GM12801 (cell line): ENCODE results near the gene ZFP37.

ENCODE experiments used
- TF ChIP-seq, protein P1 (sequence below): IDR thresholded peaks from one replicate; pipeline ENCODE4 v1.5.1; 2011; ENCODE audit warnings: control low read depth; ENCODE audit not compliant: insufficient read length; ENCODE audit errors: extremely low read depth

ZFP37 gene

DNA sequence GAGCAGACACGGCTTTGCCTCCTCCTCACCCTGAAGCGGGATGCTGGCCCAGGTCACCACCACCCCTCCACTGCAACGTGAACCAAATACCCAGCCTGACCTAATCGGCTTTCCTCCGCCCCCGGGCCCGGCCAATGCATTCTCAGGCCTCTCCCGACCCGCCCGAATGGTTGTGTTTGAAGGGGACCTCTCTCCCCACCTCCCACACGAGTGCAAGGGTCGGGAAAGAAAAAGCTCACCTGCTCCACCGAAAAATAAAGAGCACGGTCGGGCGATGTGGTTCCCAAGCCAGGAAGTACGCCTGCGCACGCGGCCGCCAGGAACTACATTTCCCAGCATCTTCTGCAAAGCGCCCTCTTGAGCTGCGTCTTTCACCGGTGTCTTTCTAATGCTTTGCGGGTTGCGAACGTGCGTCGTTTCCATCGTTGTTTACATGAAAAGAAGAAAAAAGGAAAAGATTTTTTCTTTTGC, 44.6 kb downstream of the ZFP37 start, which contains the start of gene ZNF883:
Gene ZNF883, minus strand, starts transcription at position 282 of the 471 bp plus-strand sequence.
- TF ChIP-seq, protein P1, sequence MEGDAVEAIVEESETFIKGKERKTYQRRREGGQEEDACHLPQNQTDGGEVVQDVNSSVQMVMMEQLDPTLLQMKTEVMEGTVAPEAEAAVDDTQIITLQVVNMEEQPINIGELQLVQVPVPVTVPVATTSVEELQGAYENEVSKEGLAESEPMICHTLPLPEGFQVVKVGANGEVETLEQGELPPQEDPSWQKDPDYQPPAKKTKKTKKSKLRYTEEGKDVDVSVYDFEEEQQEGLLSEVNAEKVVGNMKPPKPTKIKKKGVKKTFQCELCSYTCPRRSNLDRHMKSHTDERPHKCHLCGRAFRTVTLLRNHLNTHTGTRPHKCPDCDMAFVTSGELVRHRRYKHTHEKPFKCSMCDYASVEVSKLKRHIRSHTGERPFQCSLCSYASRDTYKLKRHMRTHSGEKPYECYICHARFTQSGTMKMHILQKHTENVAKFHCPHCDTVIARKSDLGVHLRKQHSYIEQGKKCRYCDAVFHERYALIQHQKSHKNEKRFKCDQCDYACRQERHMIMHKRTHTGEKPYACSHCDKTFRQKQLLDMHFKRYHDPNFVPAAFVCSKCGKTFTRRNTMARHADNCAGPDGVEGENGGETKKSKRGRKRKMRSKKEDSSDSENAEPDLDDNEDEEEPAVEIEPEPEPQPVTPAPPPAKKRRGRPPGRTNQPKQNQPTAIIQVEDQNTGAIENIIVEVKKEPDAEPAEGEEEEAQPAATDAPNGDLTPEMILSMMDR = no peak

DNA sequence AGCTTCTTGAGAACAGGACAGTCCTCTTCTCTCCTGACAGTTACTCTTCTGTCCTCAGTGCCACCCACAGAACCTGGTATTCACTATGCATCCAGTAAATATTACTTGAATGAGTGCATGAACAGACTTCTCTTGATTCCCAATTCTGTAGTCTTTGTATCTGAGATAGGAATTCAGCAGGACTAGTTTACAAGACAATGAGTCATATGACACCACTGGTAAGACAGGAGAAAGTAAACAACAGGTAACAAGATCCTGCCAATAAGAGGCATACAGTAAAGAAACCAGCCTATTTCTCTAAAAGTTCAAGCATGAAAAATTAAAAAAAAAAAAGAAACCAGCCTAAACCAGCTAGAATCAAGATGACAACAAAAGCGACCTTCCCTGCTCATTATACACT, 50.7 kb downstream of the ZFP37 start:
- TF ChIP-seq, protein P1 = no peak

DNA sequence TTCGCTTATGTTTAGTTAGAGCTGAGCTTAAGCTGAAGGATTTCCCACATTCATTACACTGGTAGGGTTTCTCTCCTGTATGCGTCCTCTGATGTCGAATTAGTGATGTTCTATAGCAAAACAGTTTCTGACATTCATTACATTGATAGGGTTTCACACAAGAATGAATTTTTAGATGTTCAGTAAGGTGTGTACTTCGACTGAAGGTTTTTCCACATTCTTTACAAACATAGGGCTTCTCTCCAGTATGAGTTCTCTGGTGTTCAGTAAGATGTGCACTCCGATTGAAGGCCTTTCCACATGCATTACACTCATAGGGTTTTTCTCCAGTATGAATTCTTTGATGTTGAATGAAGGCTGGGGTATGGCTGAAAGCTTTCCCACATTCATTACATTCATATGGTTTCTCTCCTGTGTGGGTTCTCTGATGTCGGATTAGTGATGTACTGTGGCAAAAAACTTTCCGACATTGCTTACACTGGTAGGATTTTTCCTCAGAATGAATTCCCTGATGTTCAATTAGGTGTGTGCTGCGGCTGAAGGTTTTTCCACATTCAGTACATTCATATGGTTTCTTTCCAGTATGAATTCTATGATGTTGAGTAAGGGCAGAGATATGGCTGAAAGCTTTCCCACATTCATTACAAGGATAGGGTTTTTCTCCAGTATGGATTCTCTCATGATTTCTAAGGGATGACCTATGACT, 59.1 kb downstream of the ZFP37 start:
- TF ChIP-seq, protein P1 = no peak
